Measurements from ENCODE around the gene DRC3.

DNA sequence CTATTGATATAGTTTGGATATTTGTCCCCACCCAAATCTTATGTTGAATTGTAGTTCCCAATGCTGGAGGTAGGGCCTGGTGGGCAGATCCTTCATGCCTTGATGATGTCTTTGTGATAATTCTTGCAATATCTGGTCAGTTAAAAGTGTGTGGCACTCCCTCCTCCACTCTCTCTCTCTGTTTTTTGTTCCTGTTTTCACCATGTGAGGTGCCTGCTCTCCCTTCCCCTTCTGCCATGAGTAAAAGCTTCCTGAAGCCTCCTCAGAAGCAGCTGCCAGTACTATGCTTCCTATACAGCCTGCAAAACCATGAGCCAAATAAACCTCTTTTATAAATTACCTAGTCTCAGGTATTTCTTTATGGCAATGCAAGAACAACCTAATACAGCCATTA is 47.8 kb upstream of the DRC3 start:
- TF ChIP-seq, protein P1, sequence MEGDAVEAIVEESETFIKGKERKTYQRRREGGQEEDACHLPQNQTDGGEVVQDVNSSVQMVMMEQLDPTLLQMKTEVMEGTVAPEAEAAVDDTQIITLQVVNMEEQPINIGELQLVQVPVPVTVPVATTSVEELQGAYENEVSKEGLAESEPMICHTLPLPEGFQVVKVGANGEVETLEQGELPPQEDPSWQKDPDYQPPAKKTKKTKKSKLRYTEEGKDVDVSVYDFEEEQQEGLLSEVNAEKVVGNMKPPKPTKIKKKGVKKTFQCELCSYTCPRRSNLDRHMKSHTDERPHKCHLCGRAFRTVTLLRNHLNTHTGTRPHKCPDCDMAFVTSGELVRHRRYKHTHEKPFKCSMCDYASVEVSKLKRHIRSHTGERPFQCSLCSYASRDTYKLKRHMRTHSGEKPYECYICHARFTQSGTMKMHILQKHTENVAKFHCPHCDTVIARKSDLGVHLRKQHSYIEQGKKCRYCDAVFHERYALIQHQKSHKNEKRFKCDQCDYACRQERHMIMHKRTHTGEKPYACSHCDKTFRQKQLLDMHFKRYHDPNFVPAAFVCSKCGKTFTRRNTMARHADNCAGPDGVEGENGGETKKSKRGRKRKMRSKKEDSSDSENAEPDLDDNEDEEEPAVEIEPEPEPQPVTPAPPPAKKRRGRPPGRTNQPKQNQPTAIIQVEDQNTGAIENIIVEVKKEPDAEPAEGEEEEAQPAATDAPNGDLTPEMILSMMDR (IDR thresholded peaks at IDR 0.05), result no peak
- TF ChIP-seq ZFX (IDR thresholded peaks at IDR 0.05; ENCODE audit: borderline replicate concordance), result no peak
